ENCODE measurements around the gene NOXA1.

DNA sequence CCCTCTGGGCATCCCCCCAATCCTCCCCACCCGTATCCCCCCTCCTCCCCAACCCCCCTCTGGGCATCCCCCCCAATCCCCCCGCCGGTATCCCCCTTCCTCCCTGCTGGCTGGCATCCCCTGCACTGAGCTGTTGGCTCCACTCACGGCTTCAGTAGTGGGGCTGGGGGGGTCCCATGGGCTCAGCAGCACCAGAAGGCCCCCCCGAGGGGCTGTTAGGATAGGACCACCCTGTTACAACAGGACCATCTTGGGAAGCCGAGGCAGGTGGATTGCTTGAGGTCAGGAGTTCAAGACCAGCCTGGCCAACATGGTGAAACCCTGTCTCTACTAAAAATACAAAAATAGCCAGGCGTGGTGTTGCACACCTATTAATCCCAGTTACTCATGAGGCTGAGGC, 42.6 kb upstream of the NOXA1 start:
- no peak for TF ChIP-seq SUZ12 (IDR thresholded peaks at IDR 0.05; ENCODE audit: extremely low read depth, insufficient read depth, insufficient read length)
- TF ChIP-seq YY1 (IDR thresholded peaks at IDR 0.05; ENCODE audit: insufficient read depth, insufficient read length), result no peak
- no peak for TF ChIP-seq ZNF274 (IDR thresholded peaks at IDR 0.05; ENCODE audit: low read depth, low read length)

All from NT2/D1 (cell line).